ENCODE data around the gene DGCR2. TPM values are rescaled to one million over a fixed set of nuclear protein-coding genes. Genes with fewer than 3 reads are reported as not detected.
"Not testable (repeated sequence)": the region's sequence is repeated elsewhere in the genome, so short reads cannot be mapped to it uniquely, and the experiment has no call there.

DGCR2 gene
- total RNA-seq, 1 donor from 2014 or later: 33.1 TPM

GRCh38 chr22:19024956-19025489 is 97.2 kb downstream of the DGCR2 start:
- ATAC-seq; intact Hi-C loops (cut with micrococcal nuclease); DNase-seq: not testable (repeated sequence)

- ATAC-seq; intact Hi-C loops (cut with micrococcal nuclease); DNase-seq: not testable (repeated sequence)
Measured at GRCh38 chr22:19023931-19024330, 98.3 kb downstream of the DGCR2 start.

- ATAC-seq: no peak
- DNase-seq: no peak
- intact Hi-C loops (cut with micrococcal nuclease): no loop called here
Measured at GRCh38 chr22:19022755-19023154, 99.5 kb downstream of the DGCR2 start.

- ATAC-seq (no peak), DNase-seq (no peak)
- intact Hi-C loops (cut with micrococcal nuclease): no loop called here
Measured at GRCh38 chr22:19019679-19020032, 102.6 kb downstream of the DGCR2 start.

- intact Hi-C loops (cut with micrococcal nuclease): no loop called here
- ATAC-seq: no peak
- DNase-seq: no peak
Measured at GRCh38 chr22:19019029-19019678, 103.1 kb downstream of the DGCR2 start.

- no peak for ATAC-seq
- no peak for DNase-seq
- intact Hi-C loops (cut with micrococcal nuclease): no loop called here
Measured at GRCh38 chr22:19018256-19018655, 104.0 kb downstream of the DGCR2 start.

GRCh38 chr22:19016081-19016766 is 106.0 kb downstream of the DGCR2 start:
- no peak for ATAC-seq
- intact Hi-C loops (cut with micrococcal nuclease): no loop called here

GRCh38 chr22:19014886-19015285 is 107.3 kb downstream of the DGCR2 start:
- no peak for ATAC-seq
- intact Hi-C loops (cut with micrococcal nuclease): no loop called here
- no peak for DNase-seq

More at GRCh38 chr22:19016081-19016766, 106.0 kb downstream of the DGCR2 start:
- no peak for DNase-seq

- ATAC-seq; DNase-seq; intact Hi-C loops (cut with micrococcal nuclease): not testable (repeated sequence)
Measured at GRCh38 chr22:19013881-19014598, 108.2 kb downstream of the DGCR2 start.

GRCh38 chr22:19013411-19013810 is 108.8 kb downstream of the DGCR2 start:
- intact Hi-C loops (cut with micrococcal nuclease); DNase-seq; ATAC-seq: not testable (repeated sequence)

GRCh38 chr22:19012308-19012986 is 109.8 kb downstream of the DGCR2 start:
- intact Hi-C loops (cut with micrococcal nuclease): no loop called here
- no peak for ATAC-seq
- no peak for DNase-seq

- ATAC-seq; DNase-seq; intact Hi-C loops (cut with micrococcal nuclease): not testable (repeated sequence)
Measured at GRCh38 chr22:19011611-19012010, 110.6 kb downstream of the DGCR2 start.

- intact Hi-C loops (cut with micrococcal nuclease): no loop called here
- no peak for ATAC-seq
- no peak for DNase-seq
Measured at GRCh38 chr22:19011075-19011474, 111.1 kb downstream of the DGCR2 start.

- intact Hi-C loops (cut with micrococcal nuclease): no loop called here
- ATAC-seq: no peak
Measured at GRCh38 chr22:19005905-19006304, 116.3 kb downstream of the DGCR2 start.

GRCh38 chr22:19004471-19004870 is 117.7 kb downstream of the DGCR2 start:
- ATAC-seq (no peak), DNase-seq (no peak)
- intact Hi-C loops (cut with micrococcal nuclease): no loop called here

More at GRCh38 chr22:19005905-19006304, 116.3 kb downstream of the DGCR2 start:
- no peak for DNase-seq

- ATAC-seq (no peak), DNase-seq (no peak)
- intact Hi-C loops (cut with micrococcal nuclease): no loop called here
Measured at GRCh38 chr22:19003508-19003907, 118.7 kb downstream of the DGCR2 start.

GRCh38 chr22:19002684-19003038 is 119.6 kb downstream of the DGCR2 start:
- ATAC-seq: no peak
- DNase-seq: no peak
- intact Hi-C loops (cut with micrococcal nuclease): no loop called here

- intact Hi-C loops (cut with micrococcal nuclease): no loop called here
- DNase-seq (no peak), ATAC-seq (no peak)
Measured at GRCh38 chr22:19001204-19001603, 121.0 kb downstream of the DGCR2 start.

- DNase-seq; ATAC-seq; intact Hi-C loops (cut with micrococcal nuclease): not testable (repeated sequence)
Measured at GRCh38 chr22:19000106-19000505, 122.1 kb downstream of the DGCR2 start.
